Neural cell (in vitro differentiated cells): ENCODE measurements around the gene PAK4. TPM values are rescaled to one million over a fixed set of nuclear protein-coding genes. Genes with fewer than 3 reads are reported as not detected.

Source experiments
- H2AFZ ChIP-seq: fragments of 200-600, 300-800 bp; sonication (generic), shearing (Covaris generic); 2 replicates; pipeline ENCODE4 v1.6.0; 2014; ENCODE audit warnings: low read depth, mild to moderate bottlenecking, antibody characterized with exemption, low read length, moderate library complexity
- H3F3A ChIP-seq: fragments of 200-600 bp; shearing (Covaris generic); 2 replicates; pipeline ENCODE4 v1.6.1; 2016; ENCODE audit warnings: mild to moderate bottlenecking, moderate library complexity, mixed read lengths, antibody characterized with exemption, low read length; ENCODE audit not compliant: insufficient read depth, poor library complexity, severe bottlenecking
- H3K27ac ChIP-seq: fragments of 200-600, 300-800 bp; sonication (generic), shearing (Covaris generic); 2 replicates; pipeline ENCODE4 v1.5.1; 2014; ENCODE audit warnings: mild to moderate bottlenecking, low read length, moderate library complexity
- H3K27me3 ChIP-seq: fragments of 300-800, 200-600 bp; sonication (generic), shearing (Covaris generic); 2 replicates; pipeline ENCODE4 v1.6.0; 2014; ENCODE audit warnings: mild to moderate bottlenecking, low read depth, low read length, moderate library complexity; ENCODE audit not compliant: insufficient read depth
- H3K36me3 ChIP-seq: fragments of 300-800, 200-600 bp; sonication (generic), shearing (Covaris generic); 2 replicates; pipeline ENCODE4 v1.5.1; 2014; ENCODE audit warnings: mild to moderate bottlenecking, antibody characterized with exemption, low read length, moderate library complexity; ENCODE audit not compliant: insufficient read depth
- H3K4me2 ChIP-seq: fragments of 300-800, 200-600 bp; sonication (generic), shearing (Covaris generic); 2 replicates; pipeline ENCODE4 v1.6.0; 2014; ENCODE audit warnings: mild to moderate bottlenecking, low read length
- H3K4me3 ChIP-seq: fragments of 300-800, 200-600 bp; sonication (generic), shearing (Covaris generic); 2 replicates; pipeline ENCODE4 v1.5.1; 2014; ENCODE audit warnings: mild to moderate bottlenecking, low read length, moderate library complexity
- H3K79me2 ChIP-seq: fragments of 200-600 bp; shearing (Covaris generic); replicated peaks from 2 replicates; pipeline ENCODE4 v1.6.0; 2014; ENCODE audit warnings: mild to moderate bottlenecking, low read length, moderate library complexity; ENCODE audit not compliant: insufficient read depth
- H3K9ac ChIP-seq: fragments of 300-800, 200-600 bp; sonication (generic), shearing (Covaris generic); 2 replicates; pipeline ENCODE4 v1.6.1; 2016; ENCODE audit warnings: mild to moderate bottlenecking, low read length, mixed read lengths
- H3K9me2 ChIP-seq: fragments of 200-600 bp; shearing (Covaris generic); 2 replicates; pipeline ENCODE4 v1.6.1; 2016; ENCODE audit warnings: mild to moderate bottlenecking, low read length, mixed read lengths; ENCODE audit not compliant: insufficient read depth
- H3K9me3 ChIP-seq: fragments of 200-600, 300-800 bp; sonication (generic), shearing (Covaris generic); 2 replicates; pipeline ENCODE4 v1.6.1; 2016; ENCODE audit warnings: mild to moderate bottlenecking, mixed run types, low read length, moderate library complexity, mixed read lengths
- H4K20me1 ChIP-seq: fragments of 200-600 bp; shearing (Covaris generic); 2 replicates; pipeline ENCODE4 v1.6.1; 2016; ENCODE audit warnings: mild to moderate bottlenecking, mixed run types; ENCODE audit not compliant: insufficient read depth
- EP300 ChIP-seq: fragments of 450-650 bp; conservative IDR thresholded peaks from 2 replicates; pipeline ENCODE4 v1.6.1; 2014; ENCODE audit warnings: antibody characterized with exemption, mild to moderate bottlenecking, moderate library complexity; ENCODE audit not compliant: poor library complexity, severe bottlenecking
- EZH2 ChIP-seq: fragments of 200-600, 300-800 bp; shearing (Covaris generic), sonication (generic); IDR thresholded peaks from 2 replicates; pipeline ENCODE4 v1.6.1; 2014; ENCODE audit warnings: antibody characterized with exemption, low read length, borderline replicate concordance, mild to moderate bottlenecking; ENCODE audit not compliant: insufficient read depth, poor library complexity, severe bottlenecking
- MXI1 ChIP-seq: fragments of 450-650 bp; conservative IDR thresholded peaks from 2 replicates; pipeline ENCODE4 v1.6.1; 2014; ENCODE audit warnings: antibody characterized with exemption, mild to moderate bottlenecking; ENCODE audit not compliant: poor library complexity, severe bottlenecking
- POLR2AphosphoS5 ChIP-seq: IDR thresholded peaks from 2 replicates; pipeline ENCODE4 v1.6.1; 2012
- RAD21 ChIP-seq: fragments of 450-650 bp; conservative IDR thresholded peaks from 2 replicates; pipeline ENCODE4 v1.6.1; 2014; ENCODE audit warnings: antibody characterized with exemption, mild to moderate bottlenecking, moderate library complexity
- SMC3 ChIP-seq: fragments of 450-650 bp; conservative IDR thresholded peaks from 2 replicates; pipeline ENCODE4 v1.6.1; 2014; ENCODE audit warnings: antibody characterized with exemption, mild to moderate bottlenecking, moderate library complexity; ENCODE audit not compliant: poor library complexity
- TAF1 ChIP-seq: IDR thresholded peaks from 2 replicates; pipeline ENCODE4 v1.6.1; 2012; ENCODE audit warnings: low read depth
- polyA plus RNA-seq: library from polyadenylated mRNA; depleted of rRNA; stranded (reverse); fragments of >200 nt; gene quantifications from 2 replicates; pipeline ENCODE4 v1.2.3, GENCODE V29; 2014
- TF ChIP-seq, protein P1 (sequence below): IDR thresholded peaks from 2 replicates; pipeline ENCODE4 v1.6.1; 2012; ENCODE audit warnings: borderline replicate concordance
- TF ChIP-seq, protein P2 (sequence below): fragments of 450-650 bp; IDR thresholded peaks from 2 replicates; pipeline ENCODE4 v1.5.1; 2014; ENCODE audit warnings: antibody characterized with exemption, mild to moderate bottlenecking, moderate library complexity; ENCODE audit not compliant: poor library complexity, severe bottlenecking

Gene PAK4
- polyA plus RNA-seq, 1 donor from 2014 or later: 5.4 TPM

GRCh38 chr19:39156326-39157230, 31.0 kb downstream of the PAK4 start:
- Histone ChIP-seq H3K27ac (no peak overlapping the region), H3K9me2 (no peaks in the 10 kb centered on the region), H3K4me3 (no peak overlapping the region), H2AFZ (no peak overlapping the region), H3F3A (no peaks in the 10 kb centered on the region), H3K4me2 (no peak overlapping the region), H4K20me1 (no peaks in the 10 kb centered on the region), H3K27me3 (no peaks in the 10 kb centered on the region), H3K9ac (no peak overlapping the region), H3K79me2 (no peaks in the 10 kb centered on the region), H3K36me3 (no peaks in the 10 kb centered on the region), H3K9me3 (no peaks in the 10 kb centered on the region)
- TF ChIP-seq, protein P1, sequence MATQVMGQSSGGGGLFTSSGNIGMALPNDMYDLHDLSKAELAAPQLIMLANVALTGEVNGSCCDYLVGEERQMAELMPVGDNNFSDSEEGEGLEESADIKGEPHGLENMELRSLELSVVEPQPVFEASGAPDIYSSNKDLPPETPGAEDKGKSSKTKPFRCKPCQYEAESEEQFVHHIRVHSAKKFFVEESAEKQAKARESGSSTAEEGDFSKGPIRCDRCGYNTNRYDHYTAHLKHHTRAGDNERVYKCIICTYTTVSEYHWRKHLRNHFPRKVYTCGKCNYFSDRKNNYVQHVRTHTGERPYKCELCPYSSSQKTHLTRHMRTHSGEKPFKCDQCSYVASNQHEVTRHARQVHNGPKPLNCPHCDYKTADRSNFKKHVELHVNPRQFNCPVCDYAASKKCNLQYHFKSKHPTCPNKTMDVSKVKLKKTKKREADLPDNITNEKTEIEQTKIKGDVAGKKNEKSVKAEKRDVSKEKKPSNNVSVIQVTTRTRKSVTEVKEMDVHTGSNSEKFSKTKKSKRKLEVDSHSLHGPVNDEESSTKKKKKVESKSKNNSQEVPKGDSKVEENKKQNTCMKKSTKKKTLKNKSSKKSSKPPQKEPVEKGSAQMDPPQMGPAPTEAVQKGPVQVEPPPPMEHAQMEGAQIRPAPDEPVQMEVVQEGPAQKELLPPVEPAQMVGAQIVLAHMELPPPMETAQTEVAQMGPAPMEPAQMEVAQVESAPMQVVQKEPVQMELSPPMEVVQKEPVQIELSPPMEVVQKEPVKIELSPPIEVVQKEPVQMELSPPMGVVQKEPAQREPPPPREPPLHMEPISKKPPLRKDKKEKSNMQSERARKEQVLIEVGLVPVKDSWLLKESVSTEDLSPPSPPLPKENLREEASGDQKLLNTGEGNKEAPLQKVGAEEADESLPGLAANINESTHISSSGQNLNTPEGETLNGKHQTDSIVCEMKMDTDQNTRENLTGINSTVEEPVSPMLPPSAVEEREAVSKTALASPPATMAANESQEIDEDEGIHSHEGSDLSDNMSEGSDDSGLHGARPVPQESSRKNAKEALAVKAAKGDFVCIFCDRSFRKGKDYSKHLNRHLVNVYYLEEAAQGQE: no peak
- TF ChIP-seq, protein P2, sequence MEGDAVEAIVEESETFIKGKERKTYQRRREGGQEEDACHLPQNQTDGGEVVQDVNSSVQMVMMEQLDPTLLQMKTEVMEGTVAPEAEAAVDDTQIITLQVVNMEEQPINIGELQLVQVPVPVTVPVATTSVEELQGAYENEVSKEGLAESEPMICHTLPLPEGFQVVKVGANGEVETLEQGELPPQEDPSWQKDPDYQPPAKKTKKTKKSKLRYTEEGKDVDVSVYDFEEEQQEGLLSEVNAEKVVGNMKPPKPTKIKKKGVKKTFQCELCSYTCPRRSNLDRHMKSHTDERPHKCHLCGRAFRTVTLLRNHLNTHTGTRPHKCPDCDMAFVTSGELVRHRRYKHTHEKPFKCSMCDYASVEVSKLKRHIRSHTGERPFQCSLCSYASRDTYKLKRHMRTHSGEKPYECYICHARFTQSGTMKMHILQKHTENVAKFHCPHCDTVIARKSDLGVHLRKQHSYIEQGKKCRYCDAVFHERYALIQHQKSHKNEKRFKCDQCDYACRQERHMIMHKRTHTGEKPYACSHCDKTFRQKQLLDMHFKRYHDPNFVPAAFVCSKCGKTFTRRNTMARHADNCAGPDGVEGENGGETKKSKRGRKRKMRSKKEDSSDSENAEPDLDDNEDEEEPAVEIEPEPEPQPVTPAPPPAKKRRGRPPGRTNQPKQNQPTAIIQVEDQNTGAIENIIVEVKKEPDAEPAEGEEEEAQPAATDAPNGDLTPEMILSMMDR: no peak
- no peak for TF ChIP-seq MXI1
- no peak for TF ChIP-seq EP300
- TF ChIP-seq EZH2: no peak
- no peak for TF ChIP-seq TAF1
- no peak for TF ChIP-seq SMC3
- no peak for TF ChIP-seq RAD21
- TF ChIP-seq POLR2AphosphoS5: no peak

DNA sequence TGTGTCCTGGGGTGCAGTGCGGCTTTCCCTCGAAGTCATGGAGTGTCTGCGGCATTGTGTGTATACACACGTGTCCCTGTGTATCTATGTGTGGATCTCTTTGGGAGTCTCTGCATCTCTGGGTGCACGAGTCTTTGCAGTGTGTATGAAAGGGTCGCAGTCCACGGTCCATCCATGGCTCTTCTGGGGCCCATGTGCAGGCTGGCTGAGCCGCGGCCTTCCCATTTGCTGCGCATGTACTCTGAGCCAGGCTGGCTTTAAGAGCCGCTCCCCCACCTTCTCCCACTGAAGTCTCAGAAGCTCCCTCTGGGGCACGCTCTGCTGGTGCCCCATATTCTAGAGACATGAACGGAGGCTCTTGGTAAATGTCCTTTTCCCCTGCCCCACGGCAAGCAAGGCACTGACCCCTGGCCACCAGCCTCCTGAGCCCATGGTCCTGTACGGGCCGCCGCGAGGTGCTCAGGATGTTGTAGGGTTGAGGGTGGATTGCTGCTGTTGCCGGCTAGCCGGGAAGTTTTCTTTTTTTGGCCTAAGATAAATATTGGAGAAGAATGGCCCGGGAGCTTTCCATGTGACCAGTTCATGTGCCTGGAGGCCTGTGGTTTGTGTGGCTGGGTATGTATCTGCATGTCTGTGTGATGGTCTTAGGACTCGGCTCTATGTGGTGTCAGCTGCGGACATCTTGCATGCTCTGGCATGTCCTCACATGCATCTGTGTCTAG, 31.9 kb downstream of the PAK4 start:
- H4K20me1 ChIP-seq: no peaks in the 10 kb centered on the region
- H3K36me3 ChIP-seq: no peaks in the 10 kb centered on the region
- TF ChIP-seq, protein P1: no peak
- no peak for TF ChIP-seq TAF1
- no peak for TF ChIP-seq EZH2
- TF ChIP-seq MXI1: no peak
- no peak for TF ChIP-seq SMC3
- TF ChIP-seq, protein P2: no peak
- no peak for TF ChIP-seq EP300
- no peak for TF ChIP-seq POLR2AphosphoS5
- no peak for TF ChIP-seq RAD21
- no peaks in the 10 kb centered on the region for H3K27me3 ChIP-seq
- H3K4me2 ChIP-seq: no peak overlapping the region
- no peaks in the 10 kb centered on the region for H3K9me2 ChIP-seq
- no peak overlapping the region for H3K4me3 ChIP-seq
- H3K9me3 ChIP-seq: no peaks in the 10 kb centered on the region
- no peak overlapping the region for H2AFZ ChIP-seq
- H3K27ac ChIP-seq: no peak overlapping the region
- no peaks in the 10 kb centered on the region for H3K79me2 ChIP-seq
- no peak overlapping the region for H3K9ac ChIP-seq
- no peaks in the 10 kb centered on the region for H3F3A ChIP-seq
